ENCODE results near the gene OVCA2. TPM values are rescaled to one million over a fixed set of nuclear protein-coding genes. Genes with fewer than 3 reads are reported as not detected.

OVCA2 gene
- polyA plus RNA-seq, 1 experiment: 56.7 TPM

DNA sequence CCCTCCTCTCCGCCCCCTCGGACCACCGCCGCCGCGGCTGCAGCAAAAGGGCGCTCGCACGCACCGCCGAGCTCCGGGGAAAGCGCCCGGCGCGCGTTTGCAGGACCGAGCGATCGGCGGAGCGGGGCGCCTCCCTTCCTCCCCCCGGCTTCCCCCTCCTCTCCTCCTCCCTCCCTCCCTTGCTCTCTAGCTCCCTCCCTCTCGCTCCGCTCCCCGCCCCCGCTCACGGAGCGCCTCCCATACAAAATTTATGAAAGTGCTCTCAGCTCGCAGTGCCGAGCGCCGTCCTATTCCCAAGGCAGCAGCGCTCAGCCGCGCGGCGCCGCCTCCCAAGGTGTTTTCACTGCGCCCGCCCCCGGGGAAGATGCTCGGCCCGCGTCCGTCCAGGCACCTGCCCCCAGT, 16.6 kb upstream of the OVCA2 start, which contains the start of gene RTN4RL1:
TSS of gene RTN4RL1 (minus strand) at position 115 of the 402 bp plus-strand sequence. CDS start 469 bp downstream, outside the sequence.
- peak within 1 kb of the TSS; percentile 40 for H3K4me3 ChIP-seq (ENCODE audit: low read depth, low read length)
- TF ChIP-seq, protein P1, sequence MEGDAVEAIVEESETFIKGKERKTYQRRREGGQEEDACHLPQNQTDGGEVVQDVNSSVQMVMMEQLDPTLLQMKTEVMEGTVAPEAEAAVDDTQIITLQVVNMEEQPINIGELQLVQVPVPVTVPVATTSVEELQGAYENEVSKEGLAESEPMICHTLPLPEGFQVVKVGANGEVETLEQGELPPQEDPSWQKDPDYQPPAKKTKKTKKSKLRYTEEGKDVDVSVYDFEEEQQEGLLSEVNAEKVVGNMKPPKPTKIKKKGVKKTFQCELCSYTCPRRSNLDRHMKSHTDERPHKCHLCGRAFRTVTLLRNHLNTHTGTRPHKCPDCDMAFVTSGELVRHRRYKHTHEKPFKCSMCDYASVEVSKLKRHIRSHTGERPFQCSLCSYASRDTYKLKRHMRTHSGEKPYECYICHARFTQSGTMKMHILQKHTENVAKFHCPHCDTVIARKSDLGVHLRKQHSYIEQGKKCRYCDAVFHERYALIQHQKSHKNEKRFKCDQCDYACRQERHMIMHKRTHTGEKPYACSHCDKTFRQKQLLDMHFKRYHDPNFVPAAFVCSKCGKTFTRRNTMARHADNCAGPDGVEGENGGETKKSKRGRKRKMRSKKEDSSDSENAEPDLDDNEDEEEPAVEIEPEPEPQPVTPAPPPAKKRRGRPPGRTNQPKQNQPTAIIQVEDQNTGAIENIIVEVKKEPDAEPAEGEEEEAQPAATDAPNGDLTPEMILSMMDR (IDR thresholded peaks at IDR 0.05; ENCODE audit: insufficient read depth, low read depth, low read length): no peak; the same call in 1 of the 2 replicates
- CTCF ChIA-PET: interaction anchor here (0.9 to 4.8 kb wide), 21 partner anchors 11 to 304 kb away, joined by 3 to 123 read pairs (median 6); partner anchors contain the start of genes HIC1 and OVCA2
- peaks cover 16% of the 10 kb centered on the region for H3K27me3 ChIP-seq (ENCODE audit: control insufficient read depth, insufficient read depth, low read length)
- DNase-seq (ENCODE audit: low read depth): no peak
- POLR2A ChIA-PET: no interaction called here
- H3K36me3 ChIP-seq (ENCODE audit: control insufficient read depth, insufficient read depth, low read length): no peaks in the 10 kb centered on the region

DNA sequence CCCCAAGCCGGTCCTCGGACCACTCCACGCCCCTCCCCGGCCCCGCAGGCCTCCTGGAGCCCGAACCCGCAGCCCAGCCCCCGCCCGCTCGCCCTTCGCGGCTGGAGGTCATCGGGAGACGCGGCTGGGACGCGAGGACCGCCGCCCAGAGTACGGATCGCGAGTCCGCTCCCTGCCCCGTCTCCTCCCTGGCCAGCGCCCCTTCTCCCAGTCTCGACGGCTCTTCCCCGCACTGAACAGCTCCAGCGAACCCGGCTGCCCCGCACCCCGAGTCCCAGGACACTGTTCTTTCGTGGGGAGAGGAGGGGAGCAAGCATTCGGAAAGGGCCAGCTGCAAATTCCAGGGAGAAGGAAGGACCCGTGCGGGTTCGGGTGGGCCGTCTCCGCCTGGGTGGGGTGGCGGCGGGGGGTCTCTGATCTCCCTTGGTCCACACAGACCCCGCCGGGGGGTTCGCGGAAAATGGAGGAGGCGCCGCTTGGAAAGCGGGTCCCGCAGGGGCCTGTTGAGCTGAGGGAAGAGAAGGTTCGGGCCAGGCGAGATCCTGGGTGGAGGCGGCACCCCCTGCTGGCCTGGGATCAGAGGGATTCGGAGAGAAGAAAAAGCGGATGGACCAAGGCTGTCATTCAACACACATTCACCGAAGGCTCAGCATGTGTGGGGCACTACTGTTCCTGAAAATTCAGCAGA, 16.1 kb upstream of the OVCA2 start:
- POLR2A ChIA-PET: no interaction called here
- TF ChIP-seq, protein P1 (IDR thresholded peaks at IDR 0.05; ENCODE audit: insufficient read depth, low read depth, low read length): peak; percentile 88
- Histone ChIP-seq H3K36me3 (ENCODE audit: control insufficient read depth, insufficient read depth, low read length) (no peaks in the 10 kb centered on the region), H3K27me3 (ENCODE audit: control insufficient read depth, insufficient read depth, low read length) (peaks cover 14% of the 10 kb centered on the region), H3K4me3 (ENCODE audit: low read depth, low read length) (peak overlapping the region; percentile 40)
- CTCF ChIA-PET: interaction anchor here (0.8 to 4.8 kb wide), 25 partner anchors 9 to 305 kb away, joined by 3 to 123 read pairs (median 5); partner anchors contain the start of genes HIC1 and OVCA2
- no peak for DNase-seq (ENCODE audit: low read depth)

DNA sequence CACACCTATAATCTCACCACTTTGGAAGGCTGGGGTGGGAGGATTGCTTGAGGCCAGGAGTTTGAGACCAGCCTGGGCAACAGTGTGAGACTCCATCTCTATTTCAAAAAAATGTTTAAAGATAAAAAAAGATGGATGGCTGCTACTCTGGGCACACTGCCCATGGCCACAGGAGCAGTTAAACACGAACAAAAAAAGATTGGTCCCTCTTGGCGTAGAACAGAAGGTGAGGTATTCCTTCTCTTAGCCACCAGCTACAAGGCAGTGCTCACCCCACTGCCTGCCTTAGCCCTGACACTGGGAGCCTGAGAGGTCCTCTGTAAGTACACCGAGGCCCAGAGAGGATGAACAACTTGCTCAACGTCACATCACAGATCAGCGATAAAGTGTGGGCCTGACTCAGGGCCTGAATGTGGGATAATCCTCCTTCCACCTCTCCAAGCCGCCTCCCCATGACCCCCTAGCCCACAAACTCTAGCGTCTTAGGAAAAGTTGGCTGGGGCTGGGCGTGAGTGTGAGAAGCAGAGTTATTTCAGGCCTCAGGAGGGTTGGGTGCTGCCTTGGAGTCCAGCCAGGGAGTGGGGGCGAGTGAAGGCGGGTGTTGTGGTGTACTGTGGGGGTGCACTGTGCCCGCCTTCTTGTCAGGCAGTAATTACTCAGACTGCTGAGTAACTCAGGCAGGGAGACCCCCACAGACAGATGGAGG, 14.1 kb upstream of the OVCA2 start:
- no peaks in the 10 kb centered on the region for H3K36me3 ChIP-seq (ENCODE audit: control insufficient read depth, insufficient read depth, low read length)
- no peak for DNase-seq (ENCODE audit: low read depth)
- no peak overlapping the region for H3K4me3 ChIP-seq (ENCODE audit: low read depth, low read length)
- peaks cover 10% of the 10 kb centered on the region for H3K27me3 ChIP-seq (ENCODE audit: control insufficient read depth, insufficient read depth, low read length)
- TF ChIP-seq, protein P1 (IDR thresholded peaks at IDR 0.05; ENCODE audit: insufficient read depth, low read depth, low read length): no peak
- POLR2A ChIA-PET: no interaction called here
- CTCF ChIA-PET: interaction anchor here (0.6 to 5.0 kb wide), 9 partner anchors 9 to 217 kb away, joined by 3 to 123 read pairs (median 5); partner anchors contain the start of gene HIC1

DNA sequence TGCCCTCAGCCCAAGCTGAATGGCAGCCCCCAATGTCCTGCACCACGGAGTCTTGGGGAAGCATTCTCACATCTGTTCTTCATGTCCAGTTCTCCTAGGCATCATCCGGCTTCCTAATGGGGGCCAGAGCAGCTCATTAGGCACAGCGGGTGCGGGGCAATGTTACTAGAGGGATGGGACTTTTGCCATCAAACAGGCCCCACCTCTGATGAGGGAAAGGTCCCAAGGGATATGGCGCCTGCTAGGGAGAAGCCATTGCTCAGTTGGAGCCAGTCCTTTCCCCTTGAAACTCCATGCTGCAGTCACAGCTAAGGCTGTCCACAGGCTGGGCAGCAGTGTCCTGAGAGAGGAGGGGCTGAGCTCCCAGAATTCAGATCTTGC, 13.6 kb upstream of the OVCA2 start:
- TF ChIP-seq, protein P1 (IDR thresholded peaks at IDR 0.05; ENCODE audit: insufficient read depth, low read depth, low read length): no peak
- ChIA-PET POLR2A (interaction anchor here (0.6 kb wide), 1 partner anchor 203 kb away, joined by 9 read pairs; no protein-coding TSS in a partner anchor), CTCF (interaction anchor here (0.6 to 5.0 kb wide), 7 partner anchors 8 to 245 kb away, joined by 3 to 40 read pairs (median 3); partner anchors contain the start of gene HIC1)
- Histone ChIP-seq H3K27me3 (ENCODE audit: control insufficient read depth, insufficient read depth, low read length) (peaks cover 6% of the 10 kb centered on the region), H3K4me3 (ENCODE audit: low read depth, low read length) (no peak overlapping the region), H3K36me3 (ENCODE audit: control insufficient read depth, insufficient read depth, low read length) (no peaks in the 10 kb centered on the region)
- DNase-seq (ENCODE audit: low read depth): no peak

DNA sequence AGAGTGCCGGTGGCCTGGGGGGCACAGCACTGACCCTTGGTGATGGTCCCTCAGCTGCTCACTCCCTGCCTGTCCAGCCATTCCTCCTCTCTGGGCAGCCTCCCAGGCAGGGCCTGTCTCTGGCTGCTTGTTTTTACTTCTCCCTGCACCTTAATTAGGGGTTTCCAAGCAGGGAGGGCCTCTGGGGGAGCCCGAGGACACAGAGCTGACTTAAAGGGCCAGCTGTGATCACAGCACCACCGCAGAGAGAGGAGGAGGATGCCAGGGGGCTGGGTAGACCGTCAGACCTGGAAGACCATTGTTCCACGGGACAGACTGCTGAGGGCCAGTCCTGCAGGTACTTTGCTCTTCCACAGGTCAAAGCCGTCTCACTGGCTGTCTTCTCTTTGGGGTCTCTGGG, 13.1 kb upstream of the OVCA2 start:
- Histone ChIP-seq H3K27me3 (ENCODE audit: control insufficient read depth, insufficient read depth, low read length) (peaks cover 6% of the 10 kb centered on the region), H3K4me3 (ENCODE audit: low read depth, low read length) (no peak overlapping the region), H3K36me3 (ENCODE audit: control insufficient read depth, insufficient read depth, low read length) (peaks cover 3% of the 10 kb centered on the region; the same call in 1 of the 2 replicates)
- ChIA-PET CTCF (interaction anchor here (0.6 to 5.0 kb wide), 7 partner anchors 8 to 246 kb away, joined by 3 to 40 read pairs (median 3); partner anchors contain the start of gene HIC1), POLR2A (interaction anchor here (0.6 kb wide), 1 partner anchor 203 kb away, joined by 9 read pairs; no protein-coding TSS in a partner anchor)
- TF ChIP-seq, protein P1 (IDR thresholded peaks at IDR 0.05; ENCODE audit: insufficient read depth, low read depth, low read length): no peak
- no peak for DNase-seq (ENCODE audit: low read depth)
